Right hindlimb (tissue), 1 donor: Measurements from ENCODE around the gene HMX3.
"Not testable (repeated sequence)": the region's sequence is repeated elsewhere in the genome, so short reads cannot be mapped to it uniquely, and the experiment has no call there.

Experiments used
- DNase-seq: peaks from one replicate; pipeline ENCODE4 v3.0.0-alpha.2; 2018

The HMX3 gene

GRCh38 chr10:123148414-123149161, 12.8 kb downstream of the HMX3 start:
- DNase-seq = peak; percentile 21

- DNase-seq = no peak
Measured at GRCh38 chr10:123149162-123149567, 13.4 kb downstream of the HMX3 start.

- DNase-seq = peak; percentile 31
Measured at GRCh38 chr10:123149568-123150270, 13.9 kb downstream of the HMX3 start.

- DNase-seq = peak; percentile 25
Measured at GRCh38 chr10:123150271-123150985, 14.7 kb downstream of the HMX3 start.

GRCh38 chr10:123150986-123151736, 15.4 kb downstream of the HMX3 start:
- no peak for DNase-seq

- DNase-seq = no peak
Measured at GRCh38 chr10:123151737-123152135, 16.0 kb downstream of the HMX3 start.

- no peak for DNase-seq
Measured at GRCh38 chr10:123153486-123154091, 17.8 kb downstream of the HMX3 start.

- peak; percentile 99 for DNase-seq
Measured at GRCh38 chr10:123154092-123154710, 18.4 kb downstream of the HMX3 start, which contains the start of gene BUB3. BUB3 (plus strand) TSS chr10:123154402; CDS start chr10:123154918, 516 bp downstream.

- peak; percentile 74 for DNase-seq
Measured at GRCh38 chr10:123154711-123155505, 19.1 kb downstream of the HMX3 start.

- DNase-seq = no peak
Measured at GRCh38 chr10:123156078-123156477, 20.3 kb downstream of the HMX3 start.

GRCh38 chr10:123157210-123157609, 21.4 kb downstream of the HMX3 start:
- DNase-seq = no peak

GRCh38 chr10:123158682-123159081, 22.9 kb downstream of the HMX3 start:
- no peak for DNase-seq

GRCh38 chr10:123160311-123160980, 24.7 kb downstream of the HMX3 start:
- DNase-seq = no peak

GRCh38 chr10:123164319-123164718, 28.5 kb downstream of the HMX3 start:
- DNase-seq = no peak

- no peak for DNase-seq
Measured at GRCh38 chr10:123165445-123166072, 29.8 kb downstream of the HMX3 start.

- no peak for DNase-seq
Measured at GRCh38 chr10:123166618-123167017, 30.8 kb downstream of the HMX3 start.

- no peak for DNase-seq
Measured at GRCh38 chr10:123170961-123171360, 35.2 kb downstream of the HMX3 start.

GRCh38 chr10:123171616-123172015, 35.8 kb downstream of the HMX3 start:
- not testable (repeated sequence) for DNase-seq
